GM18873 (cell line): ENCODE data around the gene SMARCA1.

Source experiments
- ATAC-seq: cut with Tn5 transposase; IDR thresholded peaks from one replicate; pipeline ENCODE4 v1.9.1; 2021; ENCODE audit warnings: mild to moderate bottlenecking, moderate library complexity, moderate number of reproducible peaks; ENCODE audit not compliant: unreplicated experiment, low FRiP score

The SMARCA1 gene

DNA sequence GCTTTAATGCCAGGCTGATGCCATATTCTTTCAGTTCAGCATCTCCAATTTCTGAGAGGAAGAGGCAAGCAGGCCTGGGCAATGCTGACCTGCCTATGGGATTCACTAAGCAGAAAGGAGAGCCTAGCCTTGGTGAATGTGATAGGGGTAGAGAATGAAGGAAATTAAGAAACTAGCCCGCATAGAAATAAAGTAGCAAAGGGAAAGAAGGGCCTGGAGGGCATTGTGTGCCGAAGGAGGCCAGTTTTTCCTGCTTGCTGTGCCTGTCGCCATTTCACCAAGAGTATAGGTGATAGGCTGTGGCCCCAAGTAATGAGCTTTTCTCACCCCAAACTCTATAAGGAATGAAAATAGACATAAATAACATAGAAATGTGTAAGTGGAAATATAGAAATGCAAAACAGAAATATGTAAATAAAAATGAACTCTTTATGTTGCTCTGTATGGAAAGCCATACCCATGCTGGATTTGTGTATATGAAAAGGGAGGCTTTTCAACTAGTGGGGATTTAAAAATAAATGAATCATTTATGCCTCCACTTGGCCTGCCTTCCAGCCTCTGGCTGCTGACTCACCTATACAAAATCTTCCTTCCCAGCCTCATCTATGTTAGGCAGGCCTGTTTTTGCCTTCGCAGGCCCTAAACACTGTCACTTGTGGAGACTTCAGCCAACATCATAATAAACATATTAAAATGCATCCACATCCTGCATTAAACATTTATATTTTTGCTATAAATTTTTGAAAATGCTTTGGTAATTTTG, 11.7 kb upstream of the SMARCA1 start:
- ATAC-seq: no peak

DNA sequence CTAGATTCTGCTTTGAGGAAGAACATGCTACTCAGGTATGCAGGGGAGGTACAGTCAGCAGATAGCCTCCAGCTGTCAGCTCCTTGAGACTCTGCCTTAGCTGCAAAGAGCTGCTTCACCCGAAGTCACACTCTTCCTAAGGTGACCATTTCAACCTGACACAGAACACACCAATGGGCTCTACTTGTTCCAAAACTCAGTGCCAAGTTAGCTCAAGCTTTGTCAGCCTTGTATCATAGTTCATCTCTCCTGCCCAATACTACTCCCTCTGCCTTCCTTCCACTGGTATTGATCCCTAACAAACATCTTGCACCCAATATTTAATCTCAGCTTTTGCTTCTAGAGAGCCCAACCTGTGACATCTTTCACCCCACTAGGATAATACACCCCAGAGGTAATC, 7.8 kb upstream of the SMARCA1 start:
- no peak for ATAC-seq

DNA sequence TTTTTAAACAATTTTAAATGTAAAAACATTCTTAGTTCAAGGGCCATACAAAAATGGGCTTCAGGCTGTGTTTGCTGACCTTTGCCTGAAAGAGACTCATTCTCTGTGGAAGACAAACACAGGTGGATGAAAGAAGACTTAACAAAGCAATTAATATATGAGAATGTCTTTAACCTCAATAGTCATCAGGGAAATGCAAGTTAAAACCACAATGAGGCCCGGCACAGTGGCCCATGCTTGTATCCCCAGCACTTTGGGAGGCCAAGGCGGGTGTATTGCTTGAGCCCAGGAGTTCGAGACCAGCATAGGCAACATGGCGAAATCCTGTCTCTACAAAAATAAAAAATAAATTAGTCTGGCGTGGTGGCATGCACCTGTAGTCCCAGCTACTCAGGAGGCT, 7.1 kb upstream of the SMARCA1 start:
- ATAC-seq: no peak

DNA sequence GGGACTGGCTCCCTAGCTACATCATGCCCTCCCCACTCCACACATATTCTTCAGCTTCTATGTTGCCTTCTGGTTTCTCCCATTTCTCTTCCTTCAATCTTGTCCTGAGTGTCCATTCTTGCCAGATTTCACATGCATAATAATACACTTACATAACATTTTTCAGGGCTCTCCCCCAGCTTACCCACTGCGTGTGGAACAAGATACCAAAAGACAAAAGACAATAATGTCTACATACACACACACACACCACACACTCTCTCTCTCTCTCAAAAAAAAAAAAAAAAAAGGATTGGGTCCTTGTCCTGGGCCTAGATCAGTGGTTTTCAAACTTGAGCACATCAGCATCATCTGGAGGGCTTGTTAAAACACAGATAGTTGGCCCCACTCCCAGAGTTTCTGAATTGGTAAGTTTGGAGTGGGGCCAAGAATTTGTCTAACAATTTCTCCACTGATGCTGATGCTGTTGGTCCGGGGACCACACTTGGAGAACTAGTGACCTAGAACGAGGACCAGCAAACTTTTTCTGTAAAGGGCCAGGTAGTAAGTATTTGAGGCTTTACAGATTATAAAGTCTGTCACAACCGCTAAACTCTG, 6.5 kb upstream of the SMARCA1 start:
- no peak for ATAC-seq

DNA sequence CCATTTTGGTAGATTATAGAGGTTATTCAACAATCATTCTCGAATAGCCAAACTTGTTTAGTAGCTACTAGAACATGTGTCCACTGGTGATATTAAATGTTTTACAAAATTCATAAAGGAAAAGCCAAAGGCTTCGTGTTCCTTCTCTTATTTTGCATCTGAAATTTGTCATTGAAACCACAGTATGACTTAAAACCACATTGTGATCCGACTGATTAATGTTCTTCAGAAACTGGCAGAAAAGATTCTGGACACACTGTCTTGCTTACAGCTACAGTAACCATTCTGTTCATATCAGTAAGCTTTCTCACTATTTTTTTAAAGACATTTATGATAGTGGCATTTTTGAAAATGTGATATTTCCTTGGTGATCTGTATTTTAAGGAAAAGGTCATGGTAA, 2.6 kb upstream of the SMARCA1 start:
- no peak for ATAC-seq

GRCh38 chrX:129525162-129525561, 1.9 kb upstream of the SMARCA1 start:
- ATAC-seq: no peak

DNA sequence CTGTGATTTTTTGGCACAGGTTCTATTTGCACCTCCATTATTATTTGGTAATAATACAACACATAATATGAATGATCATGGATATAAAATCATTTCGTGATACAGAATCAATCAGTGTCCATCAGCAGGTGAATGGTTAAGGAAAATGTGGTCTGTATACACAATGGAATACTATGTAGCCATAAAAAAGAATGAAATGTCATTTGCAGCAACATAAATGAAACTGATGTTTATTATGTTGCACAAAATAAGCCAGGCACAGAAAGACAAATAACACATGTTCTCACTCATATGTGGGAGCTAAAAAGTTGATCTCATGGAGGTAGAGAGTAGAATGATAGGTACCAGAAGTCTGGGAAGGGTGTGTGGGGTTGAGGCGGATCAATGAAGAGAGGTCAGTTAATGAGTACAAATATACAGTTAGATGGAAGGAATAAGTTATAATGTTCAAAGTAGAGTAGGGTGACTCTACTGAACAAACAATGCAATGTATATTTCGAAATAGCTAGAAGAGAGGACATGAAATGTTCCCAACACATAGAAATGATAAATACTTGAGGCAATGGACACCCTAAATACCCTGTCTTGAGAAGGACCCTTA, 1.1 kb upstream of the SMARCA1 start:
- ATAC-seq: no peak

DNA sequence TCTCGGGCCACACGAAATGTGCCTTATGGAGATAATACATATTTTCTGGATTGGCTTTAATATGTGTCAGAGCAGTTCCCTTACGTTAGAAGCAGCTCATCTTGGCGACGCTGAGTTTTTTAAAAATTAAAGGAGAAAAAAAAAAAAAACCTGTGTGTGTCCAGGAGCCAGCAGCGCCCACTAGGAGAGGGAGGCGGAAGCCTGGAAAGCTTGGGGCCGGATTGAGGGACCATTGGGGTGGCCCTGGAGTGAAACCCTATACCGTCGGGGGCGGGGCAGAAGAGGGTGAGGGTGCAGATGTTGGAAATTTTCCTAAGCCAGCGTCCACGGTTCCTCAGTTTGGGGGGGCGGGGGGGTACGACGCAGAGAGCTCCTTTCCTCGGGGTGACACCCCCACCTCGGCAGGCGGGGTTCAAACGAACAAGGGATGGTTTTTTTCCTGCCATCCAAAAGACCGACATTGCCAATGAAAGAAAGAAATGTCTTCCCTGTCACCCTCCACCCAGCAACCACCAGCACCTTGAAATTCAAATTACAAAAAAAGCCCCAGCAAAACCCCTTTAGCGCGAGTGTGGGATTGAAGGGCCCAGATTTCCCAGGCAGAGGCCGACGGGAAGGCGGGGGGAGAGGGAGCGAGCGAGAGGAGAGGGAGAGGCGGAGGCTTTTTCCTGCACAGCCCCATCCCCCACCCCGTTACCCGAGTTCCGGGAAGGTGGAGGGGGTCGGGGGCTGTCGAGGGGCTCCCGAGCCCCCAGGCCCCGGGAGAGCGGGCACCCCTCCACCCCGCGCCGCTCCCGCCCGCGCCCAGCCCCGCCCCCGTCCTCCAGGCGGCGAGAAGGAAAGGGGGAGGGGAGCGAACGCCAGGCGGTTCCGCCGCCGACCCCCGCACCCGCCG, 859 bp downstream of the SMARCA1 start:
- no peak for ATAC-seq

DNA sequence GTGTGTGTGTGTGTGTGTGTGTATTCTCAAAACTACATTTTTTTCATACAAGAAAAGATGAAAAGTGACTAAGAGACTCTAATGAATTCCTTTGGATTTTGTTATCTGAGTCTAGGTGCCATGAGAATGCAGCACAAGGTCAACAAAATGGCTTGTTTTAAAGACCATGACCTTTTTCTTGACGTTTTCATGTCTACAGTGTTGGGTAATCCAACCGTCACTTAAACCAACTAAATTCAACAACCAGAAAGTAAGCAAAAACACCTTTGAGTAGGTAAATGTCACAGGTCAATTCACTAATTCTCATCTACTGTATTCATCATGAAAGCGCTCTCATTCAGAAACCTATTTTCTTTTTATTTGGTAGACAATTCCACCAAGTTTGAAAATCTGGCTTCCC, 3.1 kb downstream of the SMARCA1 start:
- no peak for ATAC-seq

DNA sequence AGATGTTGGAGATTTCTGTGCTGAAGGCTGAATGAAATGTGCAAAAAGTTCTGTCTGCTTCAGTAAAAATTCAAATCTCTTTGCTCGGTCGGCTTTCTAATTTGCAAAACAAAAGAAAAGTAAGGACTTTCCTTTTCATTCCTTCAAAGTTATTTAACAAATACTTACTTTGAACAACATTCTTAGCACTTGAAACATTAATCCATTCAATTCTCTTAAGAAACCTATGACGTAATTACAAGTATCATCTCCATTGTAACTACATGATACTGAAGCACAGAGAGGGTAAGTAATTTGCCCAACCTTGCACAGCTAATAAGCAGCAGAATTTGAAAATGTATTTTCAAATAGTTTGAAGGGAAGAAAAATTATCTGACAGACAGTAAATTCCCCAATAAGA, 6.9 kb downstream of the SMARCA1 start:
- ATAC-seq: no peak

- ATAC-seq: no peak
Observed at GRCh38 chrX:129512409-129512808, 10.9 kb downstream of the SMARCA1 start.

DNA sequence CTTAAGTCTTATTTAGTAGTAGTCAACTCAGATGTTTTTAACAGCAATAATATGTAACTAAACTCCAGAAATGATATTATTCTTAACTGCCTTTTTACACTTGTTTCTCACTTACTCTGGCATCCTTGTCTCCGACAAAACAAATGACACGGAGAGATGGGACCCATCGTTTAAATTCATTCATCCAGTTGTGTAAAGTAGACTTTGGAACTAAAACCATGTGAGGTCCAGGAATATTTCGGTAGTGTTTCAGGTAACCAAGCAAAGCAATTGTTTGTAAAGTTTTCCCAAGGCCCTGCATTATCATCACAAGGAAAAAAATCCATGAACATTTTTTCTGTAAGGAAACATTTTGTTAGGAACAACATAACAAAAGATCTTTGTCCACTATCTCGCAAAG, 11.6 kb downstream of the SMARCA1 start:
- no peak for ATAC-seq

- no peak for ATAC-seq
Observed at GRCh38 chrX:129510331-129510730, 13.0 kb downstream of the SMARCA1 start.

DNA sequence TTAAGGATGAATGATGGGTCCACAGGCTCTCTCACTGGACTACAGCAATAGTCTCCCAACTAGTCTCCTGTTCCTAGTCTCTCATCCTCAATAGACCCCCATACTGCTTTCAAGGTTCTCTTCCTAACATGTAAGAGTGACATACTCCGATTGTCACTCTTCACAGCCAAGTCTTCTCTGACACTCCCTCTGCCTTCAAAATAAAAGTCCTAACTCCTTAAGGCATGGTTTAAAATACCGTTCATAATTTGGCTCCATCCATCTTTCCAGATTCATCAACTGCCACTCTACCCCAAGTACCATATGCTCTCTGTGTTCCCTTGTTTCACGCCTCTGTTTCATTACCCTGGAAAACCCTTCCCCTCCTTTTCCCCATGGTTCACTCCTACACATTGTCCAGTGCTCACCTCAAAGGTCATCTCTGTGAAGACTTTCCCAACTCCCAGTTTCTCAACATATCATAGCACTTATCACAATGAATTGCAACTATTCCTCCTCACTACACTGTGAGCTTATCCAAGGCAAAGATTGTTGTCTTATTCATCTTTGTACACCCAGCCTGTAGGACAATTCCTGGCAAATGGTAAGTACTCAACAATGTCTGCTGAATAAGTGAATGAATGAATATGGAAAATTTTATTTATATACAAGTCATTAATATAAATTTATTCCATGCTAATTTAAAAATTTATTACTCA, 26.0 kb downstream of the SMARCA1 start:
- no peak for ATAC-seq

DNA sequence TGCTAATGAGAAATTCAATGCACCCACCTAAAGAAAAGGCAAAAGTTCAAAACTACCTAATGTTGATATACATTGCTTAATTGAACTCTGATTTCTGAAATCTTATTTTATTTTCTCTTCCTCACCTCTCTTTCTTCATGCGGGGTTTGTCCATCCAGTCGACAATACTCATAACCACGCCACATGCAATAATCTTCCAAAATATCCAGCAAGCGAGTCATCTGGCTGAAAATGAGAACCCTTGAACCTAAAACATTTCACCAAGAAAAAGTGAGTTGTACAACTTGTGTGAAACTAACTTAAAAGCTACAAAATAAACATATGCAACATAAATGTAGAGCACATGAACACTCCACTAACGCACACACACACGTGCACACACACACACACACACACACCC, 26.7 kb downstream of the SMARCA1 start:
- ATAC-seq: no peak

- no peak for ATAC-seq
Observed at GRCh38 chrX:129495900-129496299, 27.4 kb downstream of the SMARCA1 start.

DNA sequence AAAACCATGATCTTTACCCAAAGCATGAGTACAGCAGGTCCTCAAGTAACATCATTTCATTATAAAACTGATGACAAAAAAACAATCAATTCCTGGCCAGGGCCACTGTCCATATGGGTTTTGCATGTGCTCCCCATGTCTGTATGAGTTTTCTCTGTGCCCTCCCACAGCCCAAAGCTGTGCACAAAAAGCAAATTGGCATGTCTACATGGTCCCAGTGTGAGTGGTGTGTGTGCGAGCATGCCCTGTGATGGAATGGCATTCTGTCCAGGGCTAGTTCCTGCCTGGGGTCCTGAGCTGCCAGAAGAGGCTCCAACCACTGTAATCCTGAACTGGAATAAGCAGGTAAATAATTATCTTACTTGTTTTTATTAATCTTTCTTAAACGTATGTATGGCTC, 28.4 kb downstream of the SMARCA1 start:
- no peak for ATAC-seq

GRCh38 chrX:129493643-129494042, 29.6 kb downstream of the SMARCA1 start:
- no peak for ATAC-seq

- no peak for ATAC-seq
Observed at GRCh38 chrX:129490330-129490729, 33.0 kb downstream of the SMARCA1 start.

DNA sequence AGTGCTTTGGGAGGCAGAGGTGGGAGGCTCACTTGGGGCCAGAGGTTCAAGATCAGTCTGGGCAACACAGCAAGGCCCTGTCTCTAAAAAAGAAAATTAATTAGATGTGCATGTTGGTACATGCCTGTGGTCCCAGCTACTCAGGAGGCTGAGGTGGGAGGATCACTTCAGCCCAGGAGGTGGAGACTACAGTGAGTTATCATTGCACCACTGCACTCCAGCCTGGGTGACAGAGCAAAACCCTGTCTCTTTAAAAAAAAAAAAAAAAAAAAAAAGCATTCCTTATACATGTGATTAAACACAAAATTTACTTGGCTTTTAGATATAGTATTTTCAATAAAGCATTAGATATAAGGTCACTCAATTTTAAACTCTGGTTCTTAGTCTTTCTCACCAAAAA, 34.9 kb downstream of the SMARCA1 start:
- no peak for ATAC-seq
